GM18868 (cell line): ENCODE results near the gene SLC29A1.

ENCODE experiments used
- ATAC-seq: cut with Tn5 transposase; IDR thresholded peaks from one replicate; pipeline ENCODE4 v1.9.1; 2021; ENCODE audit warnings: mild to moderate bottlenecking, moderate library complexity; ENCODE audit not compliant: unreplicated experiment

The SLC29A1 gene

GRCh38 chr6:44264154-44265006, 41.0 kb downstream of the SLC29A1 start:
- peak; percentile 29 for ATAC-seq

GRCh38 chr6:44265007-44265721, 41.8 kb downstream of the SLC29A1 start, which contains the start of gene NFKBIE:
NFKBIE (minus strand) TSS chr6:44265551; CDS start chr6:44265346, 205 bp downstream.
- ATAC-seq, result peak; percentile 36

- ATAC-seq, result no peak
Measured at GRCh38 chr6:44265722-44266233, 42.4 kb downstream of the SLC29A1 start.

- ATAC-seq, result peak; percentile 27
Measured at GRCh38 chr6:44266347-44266746, 43.0 kb downstream of the SLC29A1 start.

- ATAC-seq, result no peak
Measured at GRCh38 chr6:44267252-44267651, 43.9 kb downstream of the SLC29A1 start.

GRCh38 chr6:44268095-44268628, 44.8 kb downstream of the SLC29A1 start:
- ATAC-seq, result no peak

GRCh38 chr6:44269178-44269920, 46.0 kb downstream of the SLC29A1 start:
- ATAC-seq, result no peak

- no peak for ATAC-seq
Measured at GRCh38 chr6:44269921-44270525, 46.6 kb downstream of the SLC29A1 start, which contains the start of gene TMEM151B. TMEM151B (plus strand) TSS chr6:44270450; CDS start chr6:44270743, 293 bp downstream.

- no peak for ATAC-seq
Measured at GRCh38 chr6:44270526-44271405, 47.4 kb downstream of the SLC29A1 start.

GRCh38 chr6:44271406-44271723, 48.0 kb downstream of the SLC29A1 start:
- ATAC-seq, result no peak

GRCh38 chr6:44271914-44272313, 48.5 kb downstream of the SLC29A1 start:
- ATAC-seq, result no peak

- ATAC-seq, result no peak
Measured at GRCh38 chr6:44272529-44272928, 49.1 kb downstream of the SLC29A1 start.

- no peak for ATAC-seq
Measured at GRCh38 chr6:44272999-44273566, 49.7 kb downstream of the SLC29A1 start.

GRCh38 chr6:44273617-44274016, 50.2 kb downstream of the SLC29A1 start:
- ATAC-seq, result no peak

- no peak for ATAC-seq
Measured at GRCh38 chr6:44275271-44275748, 51.9 kb downstream of the SLC29A1 start.

GRCh38 chr6:44275749-44276648, 52.6 kb downstream of the SLC29A1 start:
- ATAC-seq, result no peak

- no peak for ATAC-seq
Measured at GRCh38 chr6:44276667-44277640, 53.6 kb downstream of the SLC29A1 start.
